T-helper 22 cell (primary cell): ENCODE results near the gene CDV3.
A peak's percentile ranks its signal among the peaks of the same experiment; 100 is the strongest.

Source experiments
- DNase-seq: peaks from one replicate; pipeline ENCODE4 v3.0.0-alpha.2; 2020; ENCODE audit warnings: low read depth

CDV3 gene

GRCh38 chr3:133568294-133569014 lies 5.0 kb upstream of the CDV3 start:
- no peak for DNase-seq

- DNase-seq = no peak
These were observed 3.1 kb upstream of the CDV3 start for GRCh38 chr3:133570139-133570936.

- no peak for DNase-seq
These were observed 2.6 kb upstream of the CDV3 start for GRCh38 chr3:133570937-133571320.

DNA sequence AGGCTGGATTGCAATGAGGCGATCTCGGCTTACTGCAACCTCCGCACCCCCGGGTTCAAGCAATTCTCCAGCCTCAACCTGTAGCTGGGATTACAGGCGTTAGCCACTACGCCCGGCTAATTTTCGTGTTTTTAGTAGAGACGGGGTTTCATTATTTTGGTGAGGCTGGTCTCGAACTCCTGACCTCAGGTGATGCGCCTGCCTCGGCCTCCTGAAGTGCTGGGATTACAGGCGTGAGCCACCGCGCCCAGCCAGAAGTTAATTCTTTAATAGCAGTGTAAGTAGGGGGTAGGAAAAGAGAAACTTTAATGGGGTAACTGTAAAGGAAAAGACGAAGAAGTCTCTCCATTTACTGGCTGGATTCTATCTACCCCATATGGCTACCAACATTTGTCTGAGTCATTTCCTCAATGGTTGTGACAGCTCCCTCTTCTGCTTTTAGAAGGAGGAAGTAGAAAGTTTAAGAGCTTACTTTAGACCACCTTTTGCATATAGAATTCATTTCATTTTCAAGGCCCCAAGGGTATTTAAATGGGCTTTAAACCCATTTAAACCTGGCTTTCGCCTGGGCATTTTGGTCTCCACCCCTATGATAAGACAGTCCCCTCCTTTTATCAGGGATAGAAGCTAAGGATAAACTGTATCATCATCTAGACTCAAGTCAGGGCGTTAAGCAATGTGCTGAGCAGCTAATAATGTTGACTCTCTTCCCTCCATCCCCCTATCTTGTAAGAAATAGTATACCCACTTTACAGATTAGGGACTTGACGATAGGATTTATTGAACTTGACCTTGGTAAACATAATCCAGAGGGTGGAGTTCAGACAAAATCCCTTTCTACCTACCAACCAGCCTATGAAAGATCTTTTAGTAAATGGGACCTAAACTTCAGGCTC lies 1.1 kb upstream of the CDV3 start:
- DNase-seq = no peak

DNA sequence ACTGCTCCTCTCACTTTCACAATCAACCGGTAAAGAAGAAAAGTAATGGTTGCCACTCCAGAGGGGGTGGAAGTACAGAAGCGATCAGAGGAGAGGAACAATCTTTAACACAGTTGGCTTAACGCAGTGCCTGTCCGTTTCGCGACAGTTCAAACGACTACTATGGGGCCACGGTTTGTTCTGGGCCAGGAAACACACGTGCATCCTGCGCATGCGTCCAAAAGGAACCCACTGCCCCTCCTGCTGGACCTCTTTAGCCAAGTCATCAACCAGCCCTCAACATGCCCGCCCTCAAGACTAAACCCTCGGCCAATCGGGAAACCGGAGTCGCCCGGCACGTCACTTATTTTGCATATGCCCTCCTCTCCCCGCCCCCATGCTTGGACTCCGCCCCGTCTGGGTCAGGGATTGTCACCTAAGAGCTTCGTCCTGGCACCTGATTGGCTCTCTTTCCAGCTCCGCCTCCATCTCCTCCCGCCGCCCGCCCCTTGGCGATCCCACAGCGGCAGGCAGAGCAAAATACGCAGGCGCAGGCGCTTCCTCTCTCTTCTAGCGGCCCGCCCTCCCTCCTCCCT lies 345 bp upstream of the CDV3 start:
- DNase-seq = peak; percentile 100

- DNase-seq = peak; percentile 65
These were observed 885 bp downstream of the CDV3 start for GRCh38 chr3:133574260-133574881.

DNA sequence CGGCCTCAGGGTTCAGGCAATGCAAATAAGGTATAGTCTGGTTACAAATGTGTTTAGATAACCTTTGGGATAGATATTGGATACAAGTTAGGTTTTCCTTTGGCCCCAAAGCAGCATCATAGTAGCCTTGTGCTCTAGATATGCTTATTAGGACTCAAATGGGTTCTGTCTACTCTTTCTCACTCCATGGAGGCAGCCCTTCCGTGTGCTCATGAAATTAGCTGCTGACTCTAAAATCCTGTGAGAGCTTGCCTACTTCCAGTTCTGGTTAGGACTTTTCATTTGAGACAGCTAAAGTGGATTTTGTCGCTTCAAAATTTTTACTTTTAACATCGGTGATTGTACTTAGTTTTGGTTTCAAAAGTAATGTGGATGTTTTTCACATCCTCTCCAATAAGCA lies 1.6 kb downstream of the CDV3 start:
- no peak for DNase-seq

DNA sequence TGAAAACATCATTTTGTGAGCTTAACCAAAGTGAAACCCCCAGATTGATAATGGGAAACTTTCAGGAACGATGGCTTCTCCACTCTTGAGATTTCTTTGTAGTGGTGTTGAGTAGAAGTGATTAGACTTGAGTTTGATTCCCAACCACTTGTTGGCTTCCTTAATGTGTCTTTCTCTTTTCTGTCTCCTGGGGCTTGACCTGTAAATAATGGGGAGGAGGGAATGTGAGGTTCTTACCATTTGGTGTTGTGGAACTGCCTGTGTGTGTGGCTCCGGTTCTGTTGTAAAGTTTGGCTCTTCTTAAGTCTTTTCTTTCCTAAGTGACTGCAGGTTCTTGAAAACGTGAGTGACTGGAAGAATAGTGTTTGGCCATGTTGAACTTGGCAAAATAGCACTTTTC lies 2.7 kb downstream of the CDV3 start:
- DNase-seq = no peak

DNA sequence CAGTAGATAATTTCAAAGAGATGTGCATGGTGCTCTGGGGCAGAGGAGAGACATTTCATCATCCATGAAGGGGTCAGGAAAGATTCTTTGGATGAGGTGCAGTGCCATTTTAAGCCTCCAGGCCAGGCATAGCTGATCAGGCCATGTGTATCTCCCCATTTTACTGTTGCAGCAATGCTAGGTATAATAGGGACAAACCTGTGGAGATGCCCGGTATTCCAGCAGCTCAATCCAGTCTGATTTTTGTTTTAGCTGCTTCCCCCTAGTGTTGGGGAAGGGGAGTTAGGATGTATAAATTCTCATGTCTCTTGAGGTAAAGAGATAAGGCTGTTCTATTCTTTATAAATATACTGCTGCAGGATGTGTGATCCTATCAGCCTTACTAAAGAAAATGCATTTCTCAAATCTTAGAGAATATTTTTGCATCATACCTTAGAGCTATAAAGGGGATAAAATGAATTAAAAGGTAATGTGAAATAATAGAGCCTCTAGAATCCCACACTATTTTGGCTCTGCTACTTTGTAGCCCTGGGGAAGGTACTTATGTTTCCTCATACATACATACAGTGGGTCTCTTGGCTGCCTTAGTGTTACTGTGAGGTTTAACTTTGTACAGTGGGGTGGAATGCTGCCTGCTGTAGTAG lies 5.2 kb downstream of the CDV3 start:
- DNase-seq = no peak

GRCh38 chr3:133583396-133583795 lies 9.9 kb downstream of the CDV3 start:
- DNase-seq = no peak

DNA sequence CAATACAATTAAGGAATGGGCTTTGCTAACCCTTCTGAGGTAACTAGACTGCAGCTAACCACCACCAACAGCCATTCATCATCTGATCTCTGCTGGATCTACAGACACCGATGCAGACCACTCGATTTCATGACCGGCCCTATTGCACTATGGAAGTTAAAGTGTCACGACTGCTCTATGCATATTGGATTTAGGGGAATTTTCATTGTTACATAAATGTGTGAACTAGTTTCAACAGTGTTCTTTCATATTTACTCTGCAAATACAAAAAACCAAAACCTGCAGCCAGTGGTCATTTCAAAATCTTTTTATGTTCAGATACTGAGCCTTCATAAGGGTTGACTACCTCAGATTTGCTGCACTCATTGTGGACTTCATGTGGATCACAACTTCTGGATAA lies 14.5 kb downstream of the CDV3 start:
- DNase-seq = no peak

DNA sequence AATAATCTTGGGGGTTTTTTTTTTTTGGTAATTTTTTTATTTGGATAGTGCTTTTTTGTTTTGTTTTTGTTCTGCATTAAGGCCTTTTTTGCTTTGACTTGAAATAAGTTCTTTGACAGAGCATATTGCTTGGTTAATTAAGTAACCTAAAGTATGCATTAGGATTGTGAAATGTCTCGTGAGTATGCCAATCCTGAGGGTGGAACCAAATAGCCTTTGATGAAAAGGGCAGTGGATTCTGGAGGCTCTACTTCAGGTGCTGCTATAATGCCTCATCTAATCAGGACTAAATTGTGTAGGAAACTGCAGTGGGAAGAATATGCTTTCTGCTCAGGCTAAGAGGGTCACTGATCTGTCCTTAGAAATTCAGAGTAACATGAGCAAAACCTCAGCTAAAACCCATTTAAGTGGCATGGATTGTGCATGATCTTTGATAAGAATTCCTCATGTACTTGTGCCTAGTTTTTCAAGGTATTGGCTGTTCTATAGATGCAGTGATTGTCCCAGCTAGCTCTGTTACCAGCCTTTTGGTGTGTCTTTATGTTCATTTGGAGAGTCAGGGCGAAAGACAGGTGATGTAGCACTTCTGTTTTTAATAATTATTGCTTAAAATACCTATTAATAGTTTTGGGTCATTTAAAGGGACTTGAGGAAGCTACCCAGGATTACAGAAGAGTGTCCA lies 15.4 kb downstream of the CDV3 start:
- DNase-seq = no peak

DNA sequence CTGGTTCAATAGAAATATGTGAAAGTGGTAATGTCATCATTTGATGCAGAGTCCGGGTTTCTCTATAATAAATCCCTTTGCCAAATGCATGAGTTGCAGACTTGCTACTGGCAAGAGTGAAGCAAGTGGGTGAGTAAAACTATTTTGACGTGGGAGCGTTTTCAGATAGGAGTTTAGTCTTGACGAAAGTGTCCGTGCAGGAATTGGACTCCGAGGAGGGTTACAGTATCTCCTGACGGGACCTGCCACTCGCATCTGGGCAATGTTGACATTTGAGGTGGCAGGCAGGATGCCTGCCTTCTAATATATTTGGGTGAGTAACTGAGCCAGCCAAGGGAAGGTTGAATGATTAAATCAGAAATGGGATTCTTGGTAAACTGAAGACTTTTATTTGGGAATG lies 16.0 kb downstream of the CDV3 start:
- DNase-seq = no peak

- DNase-seq = no peak
These were observed 17.8 kb downstream of the CDV3 start for GRCh38 chr3:133591271-133591742.

DNA sequence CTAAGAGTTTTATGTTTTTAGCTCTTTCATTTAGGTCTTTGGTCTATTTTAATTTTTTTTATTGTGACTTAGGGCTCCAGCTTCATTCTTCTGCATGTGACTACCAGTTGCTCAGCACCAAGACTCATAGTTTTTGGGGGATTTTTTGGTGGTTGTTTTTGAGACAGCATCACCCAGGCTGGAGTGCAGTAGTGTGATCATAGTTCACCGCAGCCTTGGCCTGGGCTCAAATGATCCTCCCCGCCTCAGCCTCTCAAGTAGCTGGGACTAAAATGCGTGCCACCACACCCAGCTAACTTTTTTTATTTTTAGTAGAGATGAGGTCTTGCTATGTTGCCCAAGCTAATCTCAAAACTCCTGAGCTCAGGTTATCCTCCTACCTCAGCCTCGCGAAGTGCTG lies 19.4 kb downstream of the CDV3 start:
- DNase-seq = no peak

DNA sequence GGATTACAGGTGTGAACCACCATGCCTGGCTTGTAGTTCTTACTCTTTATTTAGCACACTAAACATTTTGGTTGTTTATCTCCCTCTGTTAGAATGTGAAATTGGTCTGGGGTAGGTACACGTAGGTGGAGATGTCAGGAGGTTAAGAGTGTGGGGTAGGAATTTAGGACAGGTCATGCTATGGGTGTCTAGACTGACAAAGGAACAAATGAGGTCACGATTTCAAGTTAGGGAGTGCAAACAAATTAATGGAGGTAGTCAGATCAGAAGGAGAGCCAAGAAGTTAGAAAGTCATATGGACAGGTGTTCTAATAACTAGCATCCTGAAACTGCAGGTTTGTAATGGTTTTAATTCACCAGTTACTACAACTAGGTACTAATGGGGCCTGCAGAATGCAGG lies 19.8 kb downstream of the CDV3 start:
- no peak for DNase-seq

DNA sequence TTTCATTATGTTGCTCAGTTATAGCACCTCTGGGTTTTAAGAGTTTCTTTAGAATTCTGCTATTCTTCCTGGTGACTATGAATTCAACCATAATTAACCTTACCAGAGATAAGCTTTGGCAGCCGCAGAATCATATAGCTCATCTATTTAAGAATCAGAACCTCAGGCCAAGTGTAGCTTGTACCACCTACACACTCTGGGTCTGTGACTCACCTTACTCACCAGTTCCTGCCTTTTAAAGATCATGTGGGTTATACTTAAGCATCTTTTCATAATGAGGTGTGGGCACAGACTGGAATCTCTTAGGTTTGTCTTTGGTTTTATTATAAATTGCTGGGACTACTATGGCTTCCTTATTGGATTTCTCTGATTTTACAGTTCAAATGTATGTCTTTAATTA lies 21.9 kb downstream of the CDV3 start:
- DNase-seq = no peak

DNA sequence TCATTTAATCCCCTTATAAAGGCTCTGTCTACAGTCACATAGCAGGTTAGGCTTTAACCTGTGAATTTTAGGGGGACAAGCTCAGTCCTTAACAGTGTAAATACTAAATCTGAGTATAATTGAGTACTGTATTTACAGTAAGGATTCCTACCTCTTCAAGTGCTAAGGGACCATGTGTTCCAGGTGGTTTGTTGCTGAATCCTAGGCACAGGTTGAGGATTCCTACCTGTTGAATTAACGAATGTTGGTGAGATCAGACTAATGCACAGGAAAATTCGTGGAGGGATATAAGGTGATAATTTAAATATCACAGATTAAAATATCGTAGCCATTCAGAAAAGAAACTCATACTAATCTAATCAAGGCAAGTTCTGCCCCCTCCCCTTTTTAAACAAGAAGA lies 24.9 kb downstream of the CDV3 start:
- DNase-seq = no peak

- DNase-seq = no peak
These were observed 25.8 kb downstream of the CDV3 start for GRCh38 chr3:133599280-133599679.

DNA sequence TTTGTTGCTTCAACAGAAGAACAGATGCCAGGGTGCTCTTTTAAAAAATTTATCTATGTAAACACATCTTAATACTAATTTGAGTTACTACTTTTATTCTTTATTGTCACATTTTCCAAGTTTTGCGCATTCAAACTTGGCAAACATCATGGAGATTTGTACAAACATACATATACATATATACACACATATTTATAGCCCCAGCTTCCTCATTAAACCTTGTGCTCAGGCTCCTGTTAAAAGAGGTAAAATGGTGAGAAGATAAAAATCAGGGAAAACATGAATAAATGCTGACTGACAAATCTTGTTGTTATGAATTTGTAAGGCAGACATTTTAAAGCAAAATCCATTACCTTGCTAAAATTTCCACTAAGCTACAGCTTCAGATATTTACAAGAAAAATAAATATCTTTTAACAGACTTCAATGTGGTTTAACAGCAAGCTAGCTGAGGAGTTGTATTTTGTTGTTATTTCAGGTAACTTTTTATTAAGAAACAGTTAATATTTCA lies 27.1 kb downstream of the CDV3 start:
- DNase-seq = no peak
